Hypothalamus (tissue), 51 donors: ENCODE measurements around the gene MINDY3.
A peak's percentile ranks its signal among the peaks of the same experiment; 100 is the strongest.

Experiments used
- DNase-seq, 51 donors: peaks; one replicate each; lab custom pipeline; 2025; lab: John Stamatoyannopoulos, UW

MINDY3 gene

DNA sequence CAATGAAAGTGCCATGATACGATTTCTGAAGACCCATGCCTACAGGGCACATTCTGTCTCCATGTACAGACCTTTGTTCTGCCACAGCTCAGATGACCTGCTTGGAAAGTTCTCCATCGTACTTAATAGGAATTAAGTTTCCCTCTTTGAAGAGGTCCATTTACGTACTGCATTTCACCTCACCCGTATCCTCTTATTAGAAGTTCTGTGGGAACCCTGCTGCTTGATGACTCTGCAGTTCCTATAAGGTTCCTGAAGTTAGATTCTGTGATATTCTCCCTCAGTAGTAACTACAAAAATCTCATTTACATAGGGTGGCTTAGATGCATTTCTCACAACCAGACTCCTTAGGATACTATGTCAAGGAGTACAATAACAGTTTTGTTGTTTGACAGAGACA, 50.9 kb downstream of the MINDY3 start:
- no peak for DNase-seq

DNA sequence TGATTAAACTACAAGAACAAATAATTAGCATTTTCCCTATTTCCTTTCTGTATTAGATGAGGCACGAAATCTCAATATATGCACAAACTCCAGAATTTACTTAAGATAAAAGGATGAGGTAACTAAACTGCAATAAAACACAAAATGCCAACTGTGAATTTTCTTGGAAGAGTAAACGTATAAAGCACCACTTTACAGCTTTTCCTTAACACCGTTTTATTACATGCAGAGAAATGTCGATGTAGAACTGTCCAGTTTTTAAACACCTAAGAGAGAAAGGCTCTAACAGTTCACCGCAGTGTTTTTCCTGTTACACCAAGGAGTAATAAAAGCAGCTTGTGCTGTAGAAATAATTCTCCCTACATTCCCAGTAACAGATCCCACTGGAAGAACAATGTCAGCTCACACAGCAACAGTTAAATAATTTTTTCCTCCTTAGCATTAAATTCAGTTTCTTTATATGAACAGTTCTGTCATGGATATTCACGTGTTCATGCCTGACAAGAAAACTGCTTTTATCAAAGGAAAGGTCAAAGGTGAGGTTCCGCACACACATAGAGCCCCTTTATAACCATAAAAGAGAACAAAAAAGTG, 52.0 kb downstream of the MINDY3 start:
- DNase-seq, result no peak

DNA sequence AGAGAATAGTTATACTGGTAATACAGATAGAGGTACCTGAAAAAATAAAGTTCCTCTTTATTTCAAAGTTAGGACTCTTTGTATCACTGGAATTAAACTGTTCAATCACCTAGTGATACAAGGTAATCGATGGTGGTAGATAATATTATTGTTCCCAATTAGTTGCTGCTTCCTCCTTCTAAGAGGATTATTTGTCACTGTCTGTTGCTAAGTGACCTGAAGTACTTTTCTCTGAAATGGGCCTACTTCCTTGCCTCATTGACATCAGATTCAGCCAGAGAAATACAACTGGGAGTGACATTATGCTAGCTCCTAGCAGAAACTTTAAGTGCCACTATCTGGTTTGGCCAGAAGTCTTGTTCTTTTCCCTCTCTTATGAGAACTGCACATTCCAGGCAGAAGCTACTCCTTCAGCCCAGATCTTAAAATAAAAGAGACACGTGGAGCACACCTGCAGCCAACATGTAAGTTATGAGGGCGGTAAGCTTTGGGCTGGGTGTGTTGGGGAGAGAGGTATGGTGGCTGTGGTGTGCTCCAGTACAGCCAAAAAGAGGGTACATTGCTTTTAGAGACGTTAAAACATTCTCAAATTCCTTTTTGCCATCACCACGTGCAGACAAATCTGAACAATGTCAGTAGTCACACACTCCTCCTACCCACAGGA, 54.8 kb downstream of the MINDY3 start:
- DNase-seq, result no peak

GRCh38 chr10:15804109-15804508, 56.2 kb downstream of the MINDY3 start:
- no peak for DNase-seq

GRCh38 chr10:15802375-15802949, 57.8 kb downstream of the MINDY3 start:
- DNase-seq, result no peak

- no peak for DNase-seq
Observed at GRCh38 chr10:15801641-15802040, 58.7 kb downstream of the MINDY3 start.

GRCh38 chr10:15801147-15801546, 59.2 kb downstream of the MINDY3 start:
- no peak for DNase-seq

- no peak for DNase-seq
Observed at GRCh38 chr10:15797346-15797745, 63.0 kb downstream of the MINDY3 start.

GRCh38 chr10:15796762-15797161, 63.5 kb downstream of the MINDY3 start:
- no peak for DNase-seq

DNA sequence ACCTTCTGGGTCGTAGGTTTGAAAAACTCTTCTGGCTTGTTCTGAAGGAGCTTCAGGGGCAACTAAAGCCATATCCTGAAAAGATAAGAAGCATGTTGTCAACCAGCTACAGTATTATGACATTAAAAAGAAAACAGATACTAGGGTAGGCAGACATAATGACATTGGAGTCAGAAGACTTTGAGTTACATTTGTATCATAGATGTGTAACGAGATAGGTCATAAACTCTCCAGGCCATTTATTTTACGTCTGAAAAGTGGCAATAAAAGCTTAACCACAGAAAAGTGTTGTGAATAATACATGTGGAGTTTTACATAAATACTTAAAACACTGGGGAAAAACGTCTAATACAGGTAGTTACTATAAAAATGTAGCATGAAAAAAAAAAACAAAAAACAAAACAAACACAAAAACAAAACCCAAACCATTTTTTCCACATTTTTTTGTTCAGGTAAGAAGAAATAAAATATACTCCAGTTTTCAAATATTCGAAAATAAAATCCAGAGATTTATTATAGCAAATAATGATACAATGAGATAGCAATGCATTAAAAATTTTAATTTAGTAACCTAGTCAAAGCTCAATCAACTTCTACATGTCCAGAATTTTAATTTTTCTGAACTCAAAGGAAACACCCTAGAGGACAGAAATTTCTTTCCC, 64.1 kb downstream of the MINDY3 start:
- DNase-seq, result no peak

GRCh38 chr10:15795036-15795792, 65.1 kb downstream of the MINDY3 start:
- DNase-seq, result no peak

DNA sequence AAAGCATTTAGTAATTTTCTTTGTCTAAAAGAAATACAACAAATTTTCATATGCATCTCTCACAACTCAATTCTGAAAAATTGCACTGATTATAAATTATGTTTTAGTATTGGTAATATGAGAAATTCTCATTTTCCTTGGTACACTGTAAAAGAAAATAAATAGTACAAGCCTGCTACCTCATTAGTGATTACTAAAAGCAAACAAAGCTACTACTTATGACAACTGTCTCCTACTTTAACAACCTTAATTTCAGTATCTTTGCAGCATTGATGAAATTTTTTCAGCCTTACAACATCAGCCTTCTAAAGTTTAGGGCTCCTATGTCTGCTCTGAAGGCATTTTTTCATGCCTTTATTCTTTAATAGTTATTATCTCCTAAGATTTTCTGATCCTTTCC, 65.7 kb downstream of the MINDY3 start:
- no peak for DNase-seq

DNA sequence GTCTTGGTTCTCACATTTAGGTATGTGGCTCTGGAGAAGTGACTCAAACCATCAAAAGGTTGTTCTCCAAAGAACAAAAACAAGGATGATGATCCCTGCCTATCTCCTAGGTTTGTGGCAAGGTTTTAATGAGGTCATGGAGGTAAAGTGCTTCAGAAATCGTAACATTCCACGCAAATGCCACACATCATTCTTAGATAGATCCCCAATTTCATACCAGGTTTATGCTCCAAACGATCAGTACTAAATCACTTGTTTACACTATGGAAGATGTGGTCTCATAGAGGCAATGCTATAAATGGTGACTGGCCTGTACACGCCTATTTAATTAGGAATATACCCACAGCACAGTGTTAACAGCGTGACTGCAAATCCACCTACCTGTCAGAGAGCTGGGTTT, 66.6 kb downstream of the MINDY3 start:
- no peak for DNase-seq

DNA sequence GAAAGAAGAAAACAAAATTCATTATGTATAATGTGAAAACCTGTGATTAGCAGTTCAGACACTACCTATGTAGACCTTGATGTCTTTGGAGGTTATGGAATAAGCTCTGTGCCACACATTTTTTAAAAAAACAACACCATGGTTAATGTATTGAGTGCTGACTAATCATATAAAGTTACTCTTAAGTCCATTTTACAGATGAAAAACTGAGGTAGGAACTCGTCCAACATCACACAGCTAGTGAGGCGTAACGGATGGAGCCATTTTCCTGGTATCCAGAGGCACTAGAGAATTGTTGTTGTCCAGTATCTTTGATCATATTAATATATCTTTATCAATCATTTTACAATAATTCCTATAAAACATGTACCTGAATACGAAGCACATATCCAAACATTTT, 67.5 kb downstream of the MINDY3 start:
- DNase-seq, result no peak

DNA sequence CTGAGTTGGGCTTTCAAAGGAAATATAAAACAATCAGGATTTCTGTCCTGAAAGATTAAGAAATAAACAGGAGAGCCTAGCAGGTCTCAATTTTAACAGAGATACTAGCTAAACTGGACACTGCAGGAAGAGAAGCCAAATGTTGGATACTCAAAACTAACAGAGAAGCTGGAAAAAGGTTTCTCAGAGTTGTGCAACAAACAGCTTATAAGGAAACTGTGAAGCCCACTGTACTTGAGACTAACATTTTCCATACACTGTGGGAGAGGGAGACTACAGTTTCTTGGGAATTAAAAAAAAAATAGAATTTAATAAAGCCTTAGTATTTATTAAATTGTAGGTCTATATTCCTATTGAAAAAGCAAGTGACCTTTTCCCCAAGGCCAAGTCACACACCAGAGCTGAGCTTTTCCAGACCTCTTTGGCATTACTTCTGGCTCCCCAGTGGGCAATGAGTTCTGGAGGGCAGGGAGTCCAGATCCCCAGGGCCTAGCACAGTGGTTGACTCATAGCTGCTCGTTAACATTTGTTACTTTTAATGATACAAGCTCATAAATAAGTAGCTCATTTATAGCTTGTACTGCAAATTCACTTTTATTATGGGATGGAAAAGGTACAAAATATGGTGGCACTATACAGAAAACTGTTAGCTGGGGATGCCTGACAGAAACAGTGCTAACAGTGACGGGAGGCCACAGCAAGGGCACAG, 68.3 kb downstream of the MINDY3 start:
- DNase-seq, result no peak

DNA sequence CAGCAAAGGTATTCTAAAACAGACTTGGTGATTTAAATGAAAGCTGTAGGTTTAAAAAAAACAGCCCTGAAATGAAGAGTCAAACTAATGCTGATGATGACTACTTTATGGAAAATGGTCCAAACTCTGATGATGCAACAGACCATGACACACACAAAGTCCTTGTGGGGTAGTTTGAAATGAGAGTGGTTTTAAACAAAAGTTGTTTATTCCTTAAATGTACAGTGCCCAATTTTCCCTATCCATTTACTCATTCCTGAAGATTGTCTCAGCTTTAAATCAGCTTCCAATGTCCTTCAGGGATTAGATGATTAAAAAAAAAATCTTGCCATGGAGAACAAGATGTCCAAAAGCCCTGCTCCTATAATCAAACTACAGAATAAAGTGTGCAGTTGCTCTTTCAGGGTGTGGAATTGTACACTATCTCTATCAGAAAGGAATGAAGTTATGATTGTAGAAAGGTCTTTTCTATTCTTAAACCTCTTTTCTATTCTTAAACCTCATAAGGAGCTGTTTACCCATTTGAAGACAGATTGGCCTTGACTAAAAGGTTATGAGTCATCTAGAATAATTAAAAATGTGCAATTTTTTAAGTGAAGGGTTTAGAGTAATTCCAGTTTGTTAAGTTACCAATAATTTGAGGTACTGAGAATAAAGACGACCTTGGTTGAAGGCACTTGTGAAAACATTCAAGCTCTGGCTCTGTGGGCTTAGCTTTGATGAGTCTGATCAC, 70.3 kb downstream of the MINDY3 start:
- DNase-seq, result peak in 1 of 51 donors; percentile 25

- DNase-seq, result no peak
Observed at GRCh38 chr10:15787426-15787825, 72.9 kb downstream of the MINDY3 start.

- DNase-seq, result no peak
Observed at GRCh38 chr10:15784662-15785300, 75.5 kb downstream of the MINDY3 start.

DNA sequence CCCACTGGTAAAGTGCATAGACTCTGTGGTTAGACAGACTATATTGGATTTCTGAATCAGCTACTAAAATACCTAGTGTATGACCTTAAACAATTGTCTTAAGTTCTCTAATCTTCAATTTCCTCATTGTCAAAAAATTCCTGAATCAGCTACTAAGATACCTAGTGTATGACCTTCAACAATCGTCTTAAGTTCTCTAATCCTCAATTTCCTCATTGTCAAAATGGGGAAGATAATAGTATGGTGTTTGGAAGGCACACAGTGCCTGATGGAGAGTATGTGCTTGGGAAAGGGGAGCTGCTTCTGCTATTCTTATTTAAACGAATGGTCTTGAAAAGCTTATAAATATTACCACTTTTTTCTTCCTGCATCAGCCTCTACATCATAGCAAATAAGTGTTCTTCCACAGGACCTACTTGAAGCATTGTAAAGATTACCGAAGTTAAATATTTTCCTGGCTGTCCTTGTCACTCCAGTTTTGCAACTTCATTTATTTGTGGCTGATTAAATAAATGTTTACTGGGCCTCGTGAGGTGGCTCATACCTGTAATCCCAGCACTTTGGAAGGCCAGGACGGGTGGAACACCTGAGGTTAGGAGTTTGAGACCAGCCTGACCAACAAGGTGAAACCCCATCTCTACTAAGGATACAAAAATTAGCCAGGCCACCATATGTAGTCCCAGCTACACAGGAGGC, 76.2 kb downstream of the MINDY3 start:
- DNase-seq, result no peak
